ENCODE data around the gene PSMD5.

Gene PSMD5

GRCh38 chr9:120863833-120864232 is 21.1 kb upstream of the PSMD5 start:
- no peak for DNase-seq (ENCODE audit: low read depth)
- no peak overlapping the region for H3K4me3 ChIP-seq (ENCODE audit: low read depth, low read length)
- no peak for TF ChIP-seq CTCF (IDR thresholded peaks at IDR 0.05; ENCODE audit: insufficient read depth, low read depth, low read length, missing control alignments)

GRCh38 chr9:120862452-120862851 is 19.7 kb upstream of the PSMD5 start:
- no peak for TF ChIP-seq CTCF (IDR thresholded peaks at IDR 0.05; ENCODE audit: insufficient read depth, low read depth, low read length, missing control alignments)
- no peak for DNase-seq (ENCODE audit: low read depth)
- no peak overlapping the region for H3K4me3 ChIP-seq (ENCODE audit: low read depth, low read length)

- no peak for DNase-seq (ENCODE audit: low read depth)
- H3K4me3 ChIP-seq (ENCODE audit: low read depth, low read length): no peak overlapping the region
Observed at GRCh38 chr9:120861935-120862334, 19.2 kb upstream of the PSMD5 start.

GRCh38 chr9:120860083-120860482 is 17.4 kb upstream of the PSMD5 start:
- DNase-seq (ENCODE audit: low read depth): no peak
- H3K4me3 ChIP-seq (ENCODE audit: low read depth, low read length): no peak overlapping the region
- no peak for TF ChIP-seq CTCF (IDR thresholded peaks at IDR 0.05; ENCODE audit: insufficient read depth, low read depth, low read length, missing control alignments)

More at GRCh38 chr9:120861935-120862334, 19.2 kb upstream of the PSMD5 start:
- TF ChIP-seq CTCF (IDR thresholded peaks at IDR 0.05; ENCODE audit: insufficient read depth, low read depth, low read length, missing control alignments): no peak

- no peak for DNase-seq (ENCODE audit: low read depth)
- no peak for TF ChIP-seq CTCF (IDR thresholded peaks at IDR 0.05; ENCODE audit: insufficient read depth, low read depth, low read length, missing control alignments)
- no peak overlapping the region for H3K4me3 ChIP-seq (ENCODE audit: low read depth, low read length)
Observed at GRCh38 chr9:120859361-120859760, 16.6 kb upstream of the PSMD5 start.

GRCh38 chr9:120857902-120858301 is 15.2 kb upstream of the PSMD5 start:
- TF ChIP-seq CTCF (IDR thresholded peaks at IDR 0.05; ENCODE audit: insufficient read depth, low read depth, low read length, missing control alignments): no peak
- no peak for DNase-seq (ENCODE audit: low read depth)
- no peak overlapping the region for H3K4me3 ChIP-seq (ENCODE audit: low read depth, low read length)

DNA sequence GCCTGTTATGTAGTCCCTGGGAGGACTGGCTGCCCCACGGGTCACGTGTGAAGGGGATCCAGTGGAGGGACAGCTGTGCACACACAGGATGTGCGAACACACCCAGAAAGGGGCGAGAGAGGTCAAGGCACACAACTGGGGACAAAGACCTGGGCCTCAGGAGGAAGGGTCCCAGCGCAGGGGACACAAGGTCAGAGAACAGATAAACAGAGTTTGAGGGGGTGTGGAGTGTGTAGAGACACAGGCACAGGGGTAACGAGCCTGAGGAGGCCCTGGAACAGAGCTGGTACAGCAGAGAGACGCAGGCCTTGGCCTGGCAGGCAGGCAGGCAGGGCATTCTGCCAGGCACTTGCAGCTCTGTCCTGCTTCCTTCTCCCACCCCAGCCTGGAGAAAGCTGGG is 14.8 kb upstream of the PSMD5 start:
- TF ChIP-seq CTCF (IDR thresholded peaks at IDR 0.05; ENCODE audit: insufficient read depth, low read depth, low read length, missing control alignments): no peak
- DNase-seq (ENCODE audit: low read depth): no peak
- H3K4me3 ChIP-seq (ENCODE audit: low read depth, low read length): no peak overlapping the region
